HepG2 (cell line): ENCODE data around the gene RNH1. TPM values are rescaled to one million over a fixed set of nuclear protein-coding genes. Genes with fewer than 3 reads are reported as not detected.

Experiments
- AFF4 ChIP-seq: sonication (generic); formaldehyde crosslinking; IDR thresholded peaks from 2 replicates; pipeline ENCODE4 v1.4.0; 2020; ENCODE audit warnings: missing genetic modification reagents
- HDAC1 ChIP-seq: sonication (generic); formaldehyde crosslinking; IDR thresholded peaks from 2 replicates; pipeline ENCODE4 v1.5.1; 2020; ENCODE audit warnings: mild to moderate bottlenecking, missing genetic modification reagents
- HMGA1 ChIP-seq: sonication (generic); formaldehyde crosslinking; conservative IDR thresholded peaks from 2 replicates; pipeline ENCODE4 v1.4.0; 2020; ENCODE audit warnings: missing genetic modification reagents
- KLF15 ChIP-seq: sonication (generic); formaldehyde crosslinking; IDR thresholded peaks from 2 replicates; pipeline ENCODE4 v1.8.1; 2023; ENCODE audit warnings: borderline replicate concordance, mild to moderate bottlenecking, inconsistent platforms, missing genetic modification reagents, mixed read lengths
- MAF1 ChIP-seq: sonication (generic); formaldehyde crosslinking; IDR thresholded peaks from 2 replicates; pipeline ENCODE4 v1.5.0; 2020; ENCODE audit warnings: missing genetic modification reagents, borderline replicate concordance
- NFAT5 ChIP-seq: sonication (generic); formaldehyde crosslinking; IDR thresholded peaks from 2 replicates; pipeline ENCODE4 v1.4.0; 2020; ENCODE audit warnings: missing genetic modification reagents
- THAP11 ChIP-seq: IDR thresholded peaks from 2 replicates; pipeline ENCODE4 v1.6.1; 2016; ENCODE audit warnings: missing biosample characterization, missing genetic modification reagents
- THYN1 ChIP-seq: sonication (generic); formaldehyde crosslinking; IDR thresholded peaks from 2 replicates; pipeline ENCODE4 v1.8.1; 2023; ENCODE audit warnings: low read depth, mild to moderate bottlenecking, moderate library complexity, missing genetic modification reagents, borderline replicate concordance
- ZFY ChIP-seq: sonication (generic); formaldehyde crosslinking; IDR thresholded peaks from 2 replicates; pipeline ENCODE4 v1.4.0; 2020; ENCODE audit warnings: missing genetic modification reagents
- ZNF274 ChIP-seq: sonication (generic); formaldehyde crosslinking; IDR thresholded peaks from 2 replicates; pipeline ENCODE4 v1.5.1; 2020; ENCODE audit warnings: mild to moderate bottlenecking, missing genetic modification reagents
- ZNF510 ChIP-seq: sonication (generic); formaldehyde crosslinking; IDR thresholded peaks from 2 replicates; pipeline ENCODE4 v1.4.0; 2020; ENCODE audit warnings: low read depth, mild to moderate bottlenecking, missing genetic modification reagents
- ZNF614 ChIP-seq: IDR thresholded peaks from 2 replicates; pipeline ENCODE4 v1.6.1; 2018; ENCODE audit warnings: missing biosample characterization, missing genetic modification reagents, inconsistent platforms, borderline replicate concordance
- ZNF766 ChIP-seq: sonication (generic); formaldehyde crosslinking; IDR thresholded peaks from 2 replicates; pipeline ENCODE4 v1.5.0; 2020; ENCODE audit warnings: missing genetic modification reagents, borderline replicate concordance
- polyA plus RNA-seq, 8 experiments: library from polyadenylated mRNA; depleted of rRNA in 3 of 8; stranded (reverse) in 7 of 8; unstranded in 1 of 8; fragments of >200 nt; fragmentation: Illumina TruSeq in 4 of 8; extraction: Trizol in 4 of 8; gene quantifications; 2 replicates each; pipeline versions ENCODE4 v1.2.1 to v1.2.3, GENCODE V29; 2011 to 2016; ENCODE audit warnings: low read depth in 4 of 8, missing spikeins in 1 of 8, mixed read lengths in 1 of 8; ENCODE audit not compliant: insufficient read depth in 1 of 8
- total RNA-seq, 5 experiments: library from RNA; depleted of rRNA; stranded (reverse); fragments of >200 nt; fragmentation: Illumina TruSeq; extraction: Trizol; gene quantifications; 2 replicates each; pipeline ENCODE4 v1.2.3, GENCODE V29; 2016; ENCODE audit warnings: low read depth in 1 of 5
- TF ChIP-seq, protein P1 (sequence below): sonication (generic); formaldehyde crosslinking; IDR thresholded peaks from 2 replicates; pipeline ENCODE4 v1.4.0; 2020; ENCODE audit warnings: low read depth, mild to moderate bottlenecking, missing genetic modification reagents
- TF ChIP-seq, protein P2 (sequence below): sonication (generic); formaldehyde crosslinking; IDR thresholded peaks from 2 replicates; pipeline ENCODE4 v1.4.0; 2020; ENCODE audit warnings: missing genetic modification reagents

RNH1 gene
- total and polyA plus RNA-seq, 2 of the 13 experiments (the other 11 are each of a cell fraction or from before 2014, with no cell fraction given) = 36.0 to 74.1 TPM

DNA sequence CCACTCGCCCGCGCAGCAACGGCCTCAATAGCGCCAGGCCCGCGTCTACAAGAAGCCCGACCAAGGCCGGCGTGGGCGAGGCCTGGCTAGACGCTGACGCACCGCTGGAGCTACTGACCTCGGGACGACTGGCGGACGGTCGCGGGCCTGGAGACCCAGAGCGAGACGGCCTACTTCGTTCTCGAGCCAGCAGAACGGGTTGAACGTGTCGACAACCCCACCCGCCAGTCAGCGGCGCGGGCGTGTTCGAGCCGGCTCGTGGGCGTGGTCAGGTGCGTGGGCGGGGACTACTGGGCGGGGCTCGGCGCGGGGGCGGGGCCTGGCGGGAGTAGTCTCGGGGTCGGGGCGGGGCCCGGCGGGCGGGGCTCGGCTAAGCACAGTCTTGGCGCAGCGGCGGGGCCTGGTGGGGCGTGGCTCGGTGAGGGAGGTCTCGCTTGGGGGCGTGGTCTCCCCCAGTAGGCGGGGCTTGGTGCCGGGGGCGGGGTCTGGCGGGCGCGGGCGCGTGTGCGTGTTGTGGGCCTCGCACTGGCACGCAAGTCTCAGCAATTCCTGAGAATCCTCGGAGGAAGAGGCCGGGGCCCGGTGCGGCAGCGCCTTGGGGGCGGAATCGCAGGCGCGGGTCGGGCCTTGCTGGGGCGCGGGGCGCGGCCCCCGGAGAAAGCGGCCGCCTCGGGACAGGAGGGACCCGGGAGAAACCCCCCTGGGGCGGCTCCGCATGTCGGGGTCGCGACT lies at the start of gene RNH1 (continued):
- peak; percentile 35; the same call in 1 of the 2 replicates for TF ChIP-seq ZNF614 (CRISPR knock-in tag)
- no peak for TF ChIP-seq HMGA1 (CRISPR knock-in tag)
- TF ChIP-seq HDAC1 (CRISPR knock-in tag) = peak; percentile 82; the same call in 1 of the 2 replicates
- TF ChIP-seq, protein P1, sequence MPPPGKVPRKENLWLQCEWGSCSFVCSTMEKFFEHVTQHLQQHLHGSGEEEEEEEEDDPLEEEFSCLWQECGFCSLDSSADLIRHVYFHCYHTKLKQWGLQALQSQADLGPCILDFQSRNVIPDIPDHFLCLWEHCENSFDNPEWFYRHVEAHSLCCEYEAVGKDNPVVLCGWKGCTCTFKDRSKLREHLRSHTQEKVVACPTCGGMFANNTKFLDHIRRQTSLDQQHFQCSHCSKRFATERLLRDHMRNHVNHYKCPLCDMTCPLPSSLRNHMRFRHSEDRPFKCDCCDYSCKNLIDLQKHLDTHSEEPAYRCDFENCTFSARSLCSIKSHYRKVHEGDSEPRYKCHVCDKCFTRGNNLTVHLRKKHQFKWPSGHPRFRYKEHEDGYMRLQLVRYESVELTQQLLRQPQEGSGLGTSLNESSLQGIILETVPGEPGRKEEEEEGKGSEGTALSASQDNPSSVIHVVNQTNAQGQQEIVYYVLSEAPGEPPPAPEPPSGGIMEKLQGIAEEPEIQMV (CRISPR knock-in tag) = no peak
- no peak for TF ChIP-seq NFAT5 (CRISPR knock-in tag)
- TF ChIP-seq, protein P2, sequence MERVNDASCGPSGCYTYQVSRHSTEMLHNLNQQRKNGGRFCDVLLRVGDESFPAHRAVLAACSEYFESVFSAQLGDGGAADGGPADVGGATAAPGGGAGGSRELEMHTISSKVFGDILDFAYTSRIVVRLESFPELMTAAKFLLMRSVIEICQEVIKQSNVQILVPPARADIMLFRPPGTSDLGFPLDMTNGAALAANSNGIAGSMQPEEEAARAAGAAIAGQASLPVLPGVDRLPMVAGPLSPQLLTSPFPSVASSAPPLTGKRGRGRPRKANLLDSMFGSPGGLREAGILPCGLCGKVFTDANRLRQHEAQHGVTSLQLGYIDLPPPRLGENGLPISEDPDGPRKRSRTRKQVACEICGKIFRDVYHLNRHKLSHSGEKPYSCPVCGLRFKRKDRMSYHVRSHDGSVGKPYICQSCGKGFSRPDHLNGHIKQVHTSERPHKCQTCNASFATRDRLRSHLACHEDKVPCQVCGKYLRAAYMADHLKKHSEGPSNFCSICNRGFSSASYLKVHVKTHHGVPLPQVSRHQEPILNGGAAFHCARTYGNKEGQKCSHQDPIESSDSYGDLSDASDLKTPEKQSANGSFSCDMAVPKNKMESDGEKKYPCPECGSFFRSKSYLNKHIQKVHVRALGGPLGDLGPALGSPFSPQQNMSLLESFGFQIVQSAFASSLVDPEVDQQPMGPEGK = no peak
- TF ChIP-seq ZFY (CRISPR knock-in tag) = peak; percentile 95
- no peak for TF ChIP-seq ZNF510
- no peak for TF ChIP-seq MAF1 (CRISPR knock-in tag)
- no peak for TF ChIP-seq THYN1 (CRISPR knock-in tag)
- TF ChIP-seq ZNF766 (CRISPR knock-in tag) = peak; percentile 9; the same call in 1 of the 2 replicates
- no peak for TF ChIP-seq THAP11 (CRISPR knock-in tag)
- no peak for TF ChIP-seq AFF4
- no peak for TF ChIP-seq ZNF274
- TF ChIP-seq KLF15 (CRISPR knock-in tag) = no peak
